AG04450 (cell line): ENCODE measurements around the gene RNGTT. TPM values are rescaled to one million over a fixed set of nuclear protein-coding genes. Genes with fewer than 3 reads are reported as not detected.

Experiments
- CTCF ChIA-PET: fragments of 300-600, 350-600 bp; formaldehyde crosslinking; extraction: SDS; loops from one replicate; lab custom pipeline; 2022; ENCODE audit warnings: antibody characterized with exemption, inconsistent platforms; lab: Charles Lee
- POLR2A ChIA-PET: fragments of 350-600 bp; formaldehyde crosslinking; extraction: SDS; loops from one replicate; lab custom pipeline; 2021; ENCODE audit warnings: antibody characterized with exemption, inconsistent platforms; lab: Yijun Ruan, JAX
- DNase-seq: peaks from one replicate; pipeline ENCODE4 v3.0.0-alpha.2; 2011; ENCODE audit warnings: low read depth, low spot score
- H3K27ac ChIP-seq: one replicate; pipeline ENCODE4 v1.5.1; 2012; ENCODE audit warnings: low read depth, low read length, control low read depth
- H3K27me3 ChIP-seq: one replicate; pipeline ENCODE4 v1.6.0; 2012; ENCODE audit warnings: low read length; ENCODE audit not compliant: control insufficient read depth, insufficient read depth
- H3K4me3 ChIP-seq: 2 replicates; pipeline ENCODE4 v1.5.1; 2011; ENCODE audit warnings: mild to moderate bottlenecking, low read depth, low read length, control low read depth
- H3K9me3 ChIP-seq: 2 replicates; pipeline ENCODE4 v1.5.1; 2012; ENCODE audit warnings: low read length; ENCODE audit not compliant: control insufficient read depth, insufficient read depth
- CTCF ChIP-seq: IDR thresholded peaks from 2 replicates; pipeline ENCODE4 v1.5.1; 2011; ENCODE audit warnings: low read depth, low read length, control low read depth, inconsistent platforms
- polyA plus RNA-seq: library from polyadenylated mRNA; depleted of rRNA; stranded (reverse); fragments of >200 nt; gene quantifications from 2 replicates; pipeline ENCODE4 v1.2.3, GENCODE V29; 2011

The RNGTT gene
- polyA plus RNA-seq, 1 experiment: 11.2 TPM

GRCh38 chr6:88586371-88587149 lies 376.9 kb downstream of the RNGTT start:
- Histone ChIP-seq H3K27ac (no peak overlapping the region), H3K27me3 (peaks cover 2% of the 10 kb centered on the region), H3K9me3 (no peaks in the 10 kb centered on the region), H3K4me3 (no peak overlapping the region)
- TF ChIP-seq CTCF: no peak
- POLR2A ChIA-PET: no interaction called here
- CTCF ChIA-PET: no interaction called here
- DNase-seq: no peak

GRCh38 chr6:88585276-88585692 lies 378.1 kb downstream of the RNGTT start:
- DNase-seq: no peak
- ChIA-PET POLR2A (no interaction called here), CTCF (no interaction called here)
- peaks cover 2% of the 10 kb centered on the region for H3K27me3 ChIP-seq
- no peaks in the 10 kb centered on the region for H3K9me3 ChIP-seq
- H3K27ac ChIP-seq: no peak overlapping the region
- TF ChIP-seq CTCF: no peak
- no peak overlapping the region for H3K4me3 ChIP-seq

- no peak overlapping the region for H3K27ac ChIP-seq
- H3K27me3 ChIP-seq: peaks cover 2% of the 10 kb centered on the region
- no peak overlapping the region for H3K4me3 ChIP-seq
- no peak for TF ChIP-seq CTCF
- ChIA-PET POLR2A (no interaction called here), CTCF (no interaction called here)
- DNase-seq: no peak
- no peaks in the 10 kb centered on the region for H3K9me3 ChIP-seq
These were observed 378.7 kb downstream of the RNGTT start for GRCh38 chr6:88584581-88585275.

GRCh38 chr6:88577461-88577860 lies 386.0 kb downstream of the RNGTT start:
- no peak overlapping the region for H3K27ac ChIP-seq
- no peak for TF ChIP-seq CTCF
- ChIA-PET POLR2A (no interaction called here), CTCF (no interaction called here)
- no peak overlapping the region for H3K4me3 ChIP-seq
- no peaks in the 10 kb centered on the region for H3K9me3 ChIP-seq
- no peaks in the 10 kb centered on the region for H3K27me3 ChIP-seq
- no peak for DNase-seq

- ChIA-PET CTCF (no interaction called here), POLR2A (no interaction called here)
- no peak overlapping the region for H3K27ac ChIP-seq
- TF ChIP-seq CTCF: no peak
- no peak for DNase-seq
- no peak overlapping the region for H3K4me3 ChIP-seq
- H3K9me3 ChIP-seq: no peaks in the 10 kb centered on the region
- H3K27me3 ChIP-seq: no peaks in the 10 kb centered on the region
These were observed 387.9 kb downstream of the RNGTT start for GRCh38 chr6:88575536-88575935.
